GM21390 (cell line): ENCODE results near the gene DNAH17.

Source experiments
- ATAC-seq: cut with Tn5 transposase; IDR thresholded peaks from one replicate; pipeline ENCODE4 v1.9.1; 2021; ENCODE audit not compliant: unreplicated experiment

Gene DNAH17

DNA sequence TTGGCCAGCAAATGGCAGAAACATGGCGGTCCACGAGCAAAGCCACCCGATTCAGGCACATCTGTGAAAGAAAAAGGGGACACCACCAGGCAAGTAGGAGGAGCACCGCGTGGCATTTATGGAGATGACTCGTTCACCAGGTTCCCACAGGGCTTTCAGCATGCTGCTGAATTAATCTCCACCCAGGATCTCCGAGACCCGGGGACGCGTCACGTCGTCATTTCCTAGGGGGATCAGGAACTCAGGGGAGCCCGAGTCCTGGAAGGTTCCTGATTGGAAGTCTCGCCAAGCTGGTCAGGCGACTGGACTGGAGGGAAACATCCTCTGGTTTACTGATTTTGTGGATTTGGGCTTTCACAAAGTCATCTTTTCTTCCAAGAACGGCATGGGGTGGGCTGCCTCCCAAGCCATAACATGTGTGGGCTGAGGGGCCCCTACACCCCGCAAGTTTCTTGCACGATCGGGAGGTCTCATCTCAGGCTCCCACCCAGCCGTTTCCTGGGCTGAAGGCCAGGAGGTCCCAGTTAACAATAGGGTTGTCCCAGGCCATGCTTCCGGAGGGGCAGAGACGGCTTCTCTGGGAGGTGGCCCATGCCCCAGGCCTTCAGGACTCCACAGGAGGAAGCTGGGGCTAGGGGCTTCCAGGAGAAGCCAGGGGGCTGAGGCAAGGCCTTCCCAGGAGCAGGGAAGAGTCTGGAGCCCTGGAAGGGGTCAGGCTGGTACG, 645 bp downstream of the DNAH17 start:
- ATAC-seq, result no peak

DNA sequence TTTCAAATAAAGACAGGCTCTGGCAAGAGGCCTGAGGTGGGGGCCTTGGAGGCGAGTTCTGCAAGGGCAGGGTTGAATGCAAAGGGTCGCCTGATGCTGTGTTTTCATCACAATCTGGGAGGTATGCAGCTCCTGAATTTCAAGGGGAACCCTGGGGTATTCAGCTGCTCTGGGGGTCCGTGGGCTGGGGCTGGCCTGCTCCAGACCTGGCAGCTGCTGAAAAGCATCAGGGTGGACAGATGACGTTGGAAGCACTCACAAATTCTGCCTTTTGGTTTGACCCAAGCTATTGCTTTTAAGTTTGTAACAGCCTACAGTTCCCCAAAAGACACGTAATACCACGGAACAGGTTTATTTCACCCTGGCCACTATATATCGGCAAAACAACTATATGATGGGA, 1.3 kb downstream of the DNAH17 start:
- no peak for ATAC-seq

GRCh38 chr17:78575340-78575739, 1.9 kb downstream of the DNAH17 start:
- ATAC-seq, result no peak

GRCh38 chr17:78573955-78574354, 3.2 kb downstream of the DNAH17 start:
- ATAC-seq, result no peak

GRCh38 chr17:78572239-78573205, 4.7 kb downstream of the DNAH17 start:
- ATAC-seq, result no peak

- no peak for ATAC-seq
These were observed 5.9 kb downstream of the DNAH17 start for GRCh38 chr17:78571329-78571728.

GRCh38 chr17:78568494-78569115, 8.6 kb downstream of the DNAH17 start:
- ATAC-seq, result no peak

DNA sequence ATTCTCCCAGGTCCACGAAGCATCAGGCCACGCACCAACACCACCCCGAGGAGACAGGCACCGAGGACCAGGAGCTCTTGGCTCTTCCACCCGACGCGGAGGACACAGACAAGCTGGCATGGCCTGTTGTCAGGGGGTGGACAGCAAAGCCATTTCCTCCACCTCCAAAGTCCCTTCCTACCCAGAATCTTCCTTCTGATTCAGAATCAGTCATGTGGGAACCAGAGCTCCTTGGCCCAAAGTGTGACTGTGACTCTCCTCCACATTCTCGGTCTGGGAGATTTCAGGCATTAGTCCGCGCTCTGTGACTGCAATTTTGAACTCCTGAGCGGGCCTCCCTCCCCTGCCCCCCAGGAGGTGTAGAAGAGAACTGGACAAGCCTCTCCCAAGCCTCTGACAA, 9.2 kb downstream of the DNAH17 start:
- ATAC-seq, result no peak

GRCh38 chr17:78566947-78567346, 10.2 kb downstream of the DNAH17 start:
- ATAC-seq, result no peak

DNA sequence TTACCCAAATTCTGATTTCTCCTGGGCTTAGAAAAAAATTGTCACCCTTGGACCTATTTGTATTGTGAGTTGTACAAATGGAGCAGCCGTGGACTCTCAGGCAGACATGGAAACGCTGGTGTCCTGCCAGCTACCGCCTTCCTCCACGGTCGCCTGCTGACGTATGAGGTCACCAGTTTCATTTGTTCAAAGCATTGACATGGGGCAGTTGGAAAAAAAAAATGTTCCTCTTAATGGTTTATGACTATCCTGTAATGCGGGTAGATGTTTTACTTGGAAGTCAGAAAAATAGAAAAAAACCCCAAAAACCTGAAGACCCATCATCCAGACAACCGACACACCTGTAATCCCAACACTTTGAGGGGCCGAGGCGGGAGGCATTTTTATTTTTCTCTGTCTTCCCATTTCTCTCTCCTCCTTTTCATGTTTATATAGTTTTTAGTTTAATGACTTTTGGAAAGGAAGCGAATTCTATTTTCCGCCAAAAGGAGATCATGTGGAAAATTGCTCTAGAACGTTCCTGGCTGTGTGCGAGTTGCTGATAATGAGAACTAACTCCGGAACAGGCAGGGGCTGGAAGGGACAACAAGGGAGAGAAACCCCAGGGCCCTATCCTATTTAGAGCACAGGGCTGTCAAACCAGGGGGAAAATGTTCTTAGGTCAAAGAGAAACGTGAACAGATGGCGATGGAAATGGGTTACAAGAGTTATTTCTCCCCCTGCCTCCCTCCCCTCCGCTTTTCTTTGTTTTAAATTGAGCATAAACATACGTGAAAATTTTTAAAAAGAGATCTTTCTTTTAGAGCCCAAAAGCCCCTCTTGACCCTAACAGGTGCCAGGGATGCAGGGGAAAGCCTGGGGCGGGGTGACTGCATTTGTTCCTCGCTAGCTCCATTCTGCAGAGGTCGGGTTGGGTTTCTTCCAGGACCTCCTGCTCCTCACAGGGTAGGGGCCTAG, 13.7 kb downstream of the DNAH17 start:
- no peak for ATAC-seq

DNA sequence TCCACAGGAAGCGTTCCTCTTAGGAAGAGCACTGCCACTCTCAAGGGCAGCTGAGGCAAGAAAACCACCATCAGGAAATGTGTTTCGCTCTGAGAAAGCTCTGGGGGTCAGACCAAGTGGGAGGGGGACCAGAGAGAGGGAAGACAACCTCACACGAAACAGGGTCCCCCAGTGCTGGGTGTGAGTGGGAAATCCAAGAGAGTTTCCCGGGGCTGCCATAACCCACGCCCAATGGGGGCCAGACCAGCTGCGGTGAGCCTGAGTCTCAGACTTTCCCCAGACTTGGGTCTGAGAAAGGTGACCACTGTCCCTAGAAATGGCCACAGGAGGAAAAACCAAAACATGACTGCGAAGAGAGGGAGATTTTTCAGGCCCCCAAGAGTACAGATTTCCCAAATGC, 14.5 kb downstream of the DNAH17 start:
- ATAC-seq, result no peak

DNA sequence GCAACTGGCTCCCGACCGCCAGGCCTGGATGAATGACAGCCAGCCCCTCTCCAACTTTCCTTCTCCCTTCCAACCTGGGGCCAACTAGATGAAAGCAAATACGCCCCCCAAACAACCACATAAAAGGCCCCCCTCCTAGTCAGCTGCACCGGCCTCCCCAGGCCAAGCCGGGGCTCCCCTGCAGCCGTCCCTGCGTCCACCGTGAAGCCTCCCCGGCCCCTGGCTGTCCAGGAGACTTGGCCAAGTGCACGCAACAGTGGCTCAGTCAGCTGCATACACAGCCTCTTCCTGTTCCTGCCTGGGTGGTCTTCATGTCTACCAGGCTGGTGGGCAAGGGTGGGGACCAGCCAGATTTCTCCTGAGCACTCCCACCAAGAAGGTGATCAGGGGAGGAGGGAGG, 16.0 kb downstream of the DNAH17 start:
- ATAC-seq, result no peak

DNA sequence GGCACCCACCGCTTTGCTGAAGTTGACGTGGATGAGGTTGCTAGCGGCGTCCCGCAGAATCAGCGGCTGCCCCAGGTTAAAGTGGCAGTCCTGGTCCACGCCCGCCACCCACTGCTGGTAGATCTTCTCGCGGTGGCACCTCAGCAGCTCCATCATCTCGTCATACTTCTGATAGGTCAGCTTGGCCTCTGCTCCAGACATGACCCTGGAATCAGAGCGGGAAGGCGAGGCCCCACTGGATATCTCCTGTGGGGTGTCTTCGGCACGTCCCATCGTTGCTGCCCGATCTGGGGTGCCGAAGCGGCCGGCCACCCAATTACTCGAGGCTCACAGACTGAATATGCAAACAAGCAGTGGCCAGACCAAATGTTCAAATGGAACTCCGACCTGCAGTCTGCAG, 16.5 kb downstream of the DNAH17 start:
- ATAC-seq, result no peak

DNA sequence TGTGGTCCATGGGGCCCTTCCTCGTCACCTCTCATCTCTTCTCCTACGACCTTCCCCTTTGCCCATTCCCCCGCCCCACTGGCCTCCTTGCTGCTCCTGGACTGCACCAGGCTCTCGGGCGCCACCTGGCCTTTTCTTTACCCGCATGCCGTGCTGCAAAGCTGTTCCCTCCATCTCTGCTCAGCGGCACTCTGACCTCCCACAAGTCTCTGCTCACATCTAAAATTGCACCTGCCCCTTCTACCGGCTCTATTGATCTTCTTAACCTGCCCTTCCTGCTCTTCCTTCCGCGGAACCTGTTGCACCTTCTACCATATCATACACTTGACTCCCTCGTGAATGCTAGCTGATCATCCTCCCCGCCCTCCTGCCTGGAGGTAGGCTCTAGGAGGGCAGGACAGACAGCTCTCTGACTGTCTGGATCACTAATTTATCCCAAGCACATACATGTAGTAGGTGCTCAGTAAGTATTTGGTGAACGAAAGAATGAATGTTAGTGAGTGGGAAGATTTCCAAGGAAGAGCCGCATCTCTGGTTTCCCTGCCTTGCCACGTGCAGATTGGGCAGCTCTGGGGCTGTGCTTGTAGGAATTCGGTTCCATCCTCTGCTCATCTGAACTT, 17.3 kb downstream of the DNAH17 start:
- ATAC-seq, result no peak

GRCh38 chr17:78558989-78559388, 18.2 kb downstream of the DNAH17 start:
- ATAC-seq, result no peak

DNA sequence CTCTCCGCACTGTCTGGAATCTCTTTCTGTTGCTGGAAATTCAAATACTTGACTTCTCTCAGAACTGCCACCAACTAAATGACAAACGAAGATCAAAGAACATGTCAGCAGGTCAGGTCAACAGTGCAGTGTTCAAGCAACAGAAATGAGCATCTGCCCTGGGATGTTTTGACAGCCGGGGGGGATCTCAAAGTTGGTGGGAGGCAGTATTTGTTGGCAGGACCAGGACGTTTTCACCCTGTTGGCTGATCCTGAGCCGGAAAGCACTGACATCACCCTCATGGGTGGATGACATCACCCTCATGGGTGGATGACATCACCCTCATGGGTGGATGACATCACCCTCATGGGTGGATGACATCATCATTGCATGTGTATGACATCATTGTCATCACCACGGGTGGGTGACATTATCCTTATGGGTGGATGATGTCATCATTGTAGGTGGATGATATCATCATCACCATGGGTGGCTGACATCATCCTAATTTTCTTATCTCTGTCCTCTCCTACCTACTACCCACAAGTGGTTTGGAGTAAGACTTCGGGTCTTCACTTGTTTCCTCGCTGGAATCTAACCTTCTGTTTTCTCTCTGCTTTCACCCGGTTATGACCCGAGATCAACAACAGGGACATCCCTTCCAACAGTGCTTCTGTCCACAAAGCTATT, 18.9 kb downstream of the DNAH17 start:
- no peak for ATAC-seq

GRCh38 chr17:78557598-78558039, 19.6 kb downstream of the DNAH17 start:
- no peak for ATAC-seq

- no peak for ATAC-seq
These were observed 20.4 kb downstream of the DNAH17 start for GRCh38 chr17:78556812-78557211.

- ATAC-seq, result no peak
These were observed 21.3 kb downstream of the DNAH17 start for GRCh38 chr17:78555746-78556401.
